ENCODE results near the gene HUS1. TPM values are rescaled to one million over a fixed set of nuclear protein-coding genes. Genes with fewer than 3 reads are reported as not detected.

The HUS1 gene
- total and polyA plus RNA-seq, 3 donors from 2014 or later: 18.4 to 40.3 (median 39.4) TPM

GRCh38 chr7:47914717-47915615 lies 64.4 kb downstream of the HUS1 start:
- H3K27me3 ChIP-seq: no peaks in the 10 kb centered on the region
- TF ChIP-seq CTCF (IDR thresholded peaks at IDR 0.05): no peak
- no peak for TF ChIP-seq POLR2A (IDR thresholded peaks at IDR 0.05)
- intact Hi-C loops (cut with DNase I; ENCODE audit: low total_unique reads): no loop called here
- no peaks in the 10 kb centered on the region for H3K4me1 ChIP-seq
- no peak for DNase-seq
- no peak overlapping the region for H3K4me3 ChIP-seq
- no peak overlapping the region for H3K27ac ChIP-seq
- H3K36me3 ChIP-seq (ENCODE audit: low read depth, missing control alignments): no peaks in the 10 kb centered on the region
- no peaks in the 10 kb centered on the region for H3K9me3 ChIP-seq
- WGBS, 2 donors: 46 to 47% methylated on average over 5 of the region's 5 CpGs

Other genes with a start within 250 kb of the HUS1 start
- 1 to 10 TPM; 4.0 to 4.8 TPM for gene PKD1L1, start 31.1 kb downstream of the HUS1 start, total RNA-seq
- gene PKD1L1, start 31.1 kb downstream of the HUS1 start, polyA plus RNA-seq (ENCODE audit: insufficient read depth, low read depth, low replicate concordance): 4.2 TPM
- 10 to 100 TPM; 12.8 to 29.1 TPM for gene SUN3, start 49.5 kb upstream of the HUS1 start, total RNA-seq
- gene SUN3, start 49.5 kb upstream of the HUS1 start, polyA plus RNA-seq (ENCODE audit: insufficient read depth, low read depth, low replicate concordance): 64.5 TPM
- gene C7orf57, start 55.9 kb upstream of the HUS1 start, total RNA-seq: 10 to 100 TPM in 1 of 2 donors, 1 to 10 TPM in 1; 2.8 to 12.3 TPM
- gene C7orf57, start 55.9 kb upstream of the HUS1 start, polyA plus RNA-seq (ENCODE audit: insufficient read depth, low read depth, low replicate concordance): 7.8 TPM
- 10 to 100 TPM; 17.2 to 20.8 TPM for gene UPP1, start 109.7 kb upstream of the HUS1 start, total RNA-seq
- 13.1 TPM for gene UPP1, start 109.7 kb upstream of the HUS1 start, polyA plus RNA-seq (ENCODE audit: insufficient read depth, low read depth, low replicate concordance)
- gene ABCA13, start 191.8 kb upstream of the HUS1 start, total RNA-seq: 1 to 10 TPM; 4.3 to 7.3 TPM
- gene ABCA13, start 191.8 kb upstream of the HUS1 start, polyA plus RNA-seq (ENCODE audit: insufficient read depth, low read depth, low replicate concordance): 3.5 TPM

Measured in testis (tissue), 3 donors.